Measurements from ENCODE around the gene TLR6.

TLR6 gene

GRCh38 chr4:38837849-38838248 lies 18.8 kb downstream of the TLR6 start:
- TF ChIP-seq PPARA (CRISPR knock-in tag; IDR thresholded peaks at IDR 0.05; ENCODE audit: borderline replicate concordance) (no peak), GLIS3 (CRISPR knock-in tag; IDR thresholded peaks at IDR 0.05) (no peak), CSRNP3 (CRISPR knock-in tag; IDR thresholded peaks at IDR 0.05) (no peak), ESRRG (CRISPR knock-in tag; IDR thresholded peaks at IDR 0.05) (no peak), ARNTL (CRISPR knock-in tag; IDR thresholded peaks at IDR 0.05; ENCODE audit: borderline replicate concordance, low read depth) (no peak), ISL1 (CRISPR knock-in tag; IDR thresholded peaks at IDR 0.05) (no peak; the same call in 1 of the 2 replicates), ZFP3 (CRISPR knock-in tag; IDR thresholded peaks at IDR 0.05) (no peak), TSHZ2 (CRISPR knock-in tag; IDR thresholded peaks at IDR 0.05) (no peak), ZFP30 (CRISPR knock-in tag; IDR thresholded peaks at IDR 0.05) (no peak), CREB5 (CRISPR knock-in tag; IDR thresholded peaks at IDR 0.05; ENCODE audit: low read depth) (no peak), OSR1 (CRISPR knock-in tag; IDR thresholded peaks at IDR 0.05) (no peak), CSDC2 (CRISPR knock-in tag; IDR thresholded peaks at IDR 0.05) (no peak), PATZ1 (CRISPR knock-in tag; IDR thresholded peaks at IDR 0.05; ENCODE audit: borderline replicate concordance) (no peak), BACH2 (CRISPR knock-in tag; IDR thresholded peaks at IDR 0.05; ENCODE audit: borderline replicate concordance) (no peak), ZNF565 (CRISPR knock-in tag; conservative IDR thresholded peaks at IDR 0.05; ENCODE audit: low read depth) (no peak), ZC3H10 (CRISPR knock-in tag; IDR thresholded peaks at IDR 0.05) (no peak), ZNF70 (CRISPR knock-in tag; IDR thresholded peaks at IDR 0.05) (no peak)
- peak; percentile 46; the same call in 2 of the 3 replicates for ATAC-seq

GRCh38 chr4:38837334-38837733 lies 19.3 kb downstream of the TLR6 start:
- ATAC-seq, result no peak
- no peak for TF ChIP-seq TSHZ2 (CRISPR knock-in tag; IDR thresholded peaks at IDR 0.05)
- no peak for TF ChIP-seq CSRNP3 (CRISPR knock-in tag; IDR thresholded peaks at IDR 0.05)
- no peak for TF ChIP-seq PPARA (CRISPR knock-in tag; IDR thresholded peaks at IDR 0.05; ENCODE audit: borderline replicate concordance)
- TF ChIP-seq BACH2 (CRISPR knock-in tag; IDR thresholded peaks at IDR 0.05; ENCODE audit: borderline replicate concordance), result no peak
- TF ChIP-seq TOX (CRISPR knock-in tag; IDR thresholded peaks at IDR 0.05; ENCODE audit: borderline replicate concordance), result no peak
- TF ChIP-seq ZFP30 (CRISPR knock-in tag; IDR thresholded peaks at IDR 0.05), result no peak
- no peak for TF ChIP-seq PATZ1 (CRISPR knock-in tag; IDR thresholded peaks at IDR 0.05; ENCODE audit: borderline replicate concordance)
- no peak for TF ChIP-seq ESRRG (CRISPR knock-in tag; IDR thresholded peaks at IDR 0.05)
- no peak for TF ChIP-seq ZFP3 (CRISPR knock-in tag; IDR thresholded peaks at IDR 0.05)
- no peak for TF ChIP-seq RARB (CRISPR knock-in tag; IDR thresholded peaks at IDR 0.05)

Data from SK-N-SH treated with all-trans-retinoic acid at 6 μM for 48 hours (cell line).